Activated T-helper 1 cell treated with anti-CD3 and anti-CD28 coated beads, Interleukin-12 subunit alpha, Interleukin-12 subunit beta, Interleukin-2, Interleukin-4 antibody, amounts not matched to agents 30 ng/mL and 10 ng/mL and 1 ng/mL, durations not matched to agents 14 hours and 24 hours and 36 hours (primary cell): ENCODE results near the gene GLDN. TPM values are rescaled to one million over a fixed set of nuclear protein-coding genes. Genes with fewer than 3 reads are reported as not detected.

Source experiments
- DNase-seq: peaks from one replicate; pipeline ENCODE4 v3.0.0; 2021; ENCODE audit warnings: low spot score
- H3K27ac Mint-ChIP-seq: one replicate; pipeline ENCODE4 v1.8.0; 2021; ENCODE audit warnings: mild to moderate bottlenecking, mixed read lengths
- H3K27me3 Mint-ChIP-seq: one replicate; pipeline ENCODE4 v1.8.0; 2022; ENCODE audit warnings: mild to moderate bottlenecking, moderate library complexity, mixed read lengths; ENCODE audit not compliant: insufficient read depth
- H3K36me3 Mint-ChIP-seq: one replicate; pipeline ENCODE4 v1.8.0; 2021; ENCODE audit warnings: low read depth, mixed read lengths
- H3K4me1 Mint-ChIP-seq: one replicate; pipeline ENCODE4 v1.8.0; 2021; ENCODE audit warnings: low read depth, mixed read lengths
- H3K4me3 Mint-ChIP-seq: one replicate; pipeline ENCODE4 v1.8.0; 2021; ENCODE audit warnings: mild to moderate bottlenecking, moderate library complexity, mixed read lengths
- H3K9me3 Mint-ChIP-seq: one replicate; pipeline ENCODE4 v1.8.0; 2021; ENCODE audit warnings: mixed read lengths
- intact Hi-C: fragments of 100-400 bp; cut with micrococcal nuclease; formaldehyde crosslinking; loops from one replicate; pipeline ENCODE4 v1.15.1; 2024
- total RNA-seq: library from RNA; stranded (reverse); gene quantifications from 2 replicates; pipeline ENCODE4 v1.2.3, GENCODE V29; 2022

Gene GLDN
- total RNA-seq, result 0.15 TPM in 1 of 2 replicates, not detected in the other

DNA sequence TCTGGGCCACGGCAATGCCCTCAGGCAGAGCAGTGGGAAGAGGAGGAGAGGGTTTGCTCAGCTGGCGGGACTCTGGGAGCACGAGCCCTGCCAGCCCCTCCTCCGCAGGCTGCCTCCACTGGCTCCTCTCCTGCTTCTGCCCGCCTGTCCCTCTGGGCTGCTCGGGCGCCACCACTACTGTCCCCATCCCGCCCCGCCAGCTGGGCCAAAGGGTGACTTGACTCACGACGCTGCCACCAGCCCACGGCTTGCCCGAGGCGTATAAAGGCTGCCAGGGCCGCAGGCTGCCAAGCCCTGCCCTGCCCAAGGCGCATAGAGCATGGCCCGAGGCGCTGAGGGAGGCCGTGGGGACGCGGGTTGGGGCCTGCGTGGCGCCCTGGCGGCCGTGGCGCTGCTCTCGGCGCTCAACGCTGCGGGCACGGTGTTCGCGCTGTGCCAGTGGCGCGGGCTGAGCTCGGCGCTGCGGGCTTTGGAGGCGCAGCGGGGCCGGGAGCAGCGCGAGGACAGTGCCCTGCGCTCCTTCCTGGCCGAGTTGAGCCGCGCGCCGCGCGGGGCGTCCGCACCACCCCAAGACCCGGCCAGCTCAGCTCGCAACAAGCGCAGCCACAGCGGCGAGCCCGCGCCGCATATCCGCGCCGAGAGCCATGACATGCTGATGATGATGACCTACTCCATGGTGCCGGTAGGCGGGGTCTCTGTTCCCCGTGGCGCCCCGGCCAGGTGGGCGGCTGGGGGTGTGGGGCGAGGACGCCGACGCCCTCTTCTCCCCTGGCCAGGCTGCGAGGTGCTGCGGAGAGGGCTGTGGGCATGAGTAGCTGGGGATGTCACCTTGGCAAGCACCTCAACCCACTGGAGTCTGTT, at the start of gene GLDN:
Gene GLDN (plus strand): TSS at position 290 of the 861 bp plus-strand sequence. CDS start 30 bp downstream, at position 320.
- Mint-ChIP-seq H3K4me1 (no peaks in the 10 kb centered on the region), H3K27me3 (peaks cover 31% of the 10 kb centered on the region), H3K4me3 (no peak within 1 kb of the TSS), H3K9me3 (no peaks in the 10 kb centered on the region), H3K27ac (no peak within 1 kb of the TSS), H3K36me3 (no peaks in the 10 kb centered on the region)
- intact Hi-C loops, result no loop called here
- DNase-seq, result no peak

DNA sequence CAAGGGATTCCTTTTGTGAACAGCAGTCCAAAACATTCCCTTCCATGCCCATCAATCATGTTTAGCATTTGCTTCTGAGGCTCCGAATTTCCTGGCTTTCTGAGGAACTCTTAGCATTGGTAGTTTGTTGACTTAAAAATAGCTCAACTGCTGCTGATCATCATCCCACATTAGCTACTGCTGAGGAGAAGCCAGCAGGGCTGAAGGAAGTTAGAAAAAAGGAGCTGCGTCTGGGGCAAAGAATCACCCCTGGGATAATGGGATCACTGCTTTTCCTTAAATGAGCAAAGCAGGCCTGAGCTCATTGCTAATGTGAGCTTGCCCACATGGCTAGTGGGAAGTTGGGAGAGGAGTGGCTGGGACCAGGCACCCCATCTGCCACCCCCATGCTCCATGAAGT, 42.8 kb upstream of the GLDN start:
- Mint-ChIP-seq H3K4me3 (no peak overlapping the region), H3K36me3 (no peaks in the 10 kb centered on the region), H3K4me1 (no peaks in the 10 kb centered on the region), H3K27me3 (peaks cover 10% of the 10 kb centered on the region), H3K27ac (no peak overlapping the region), H3K9me3 (no peaks in the 10 kb centered on the region)
- intact Hi-C loops, result no loop called here
- no peak for DNase-seq

DNA sequence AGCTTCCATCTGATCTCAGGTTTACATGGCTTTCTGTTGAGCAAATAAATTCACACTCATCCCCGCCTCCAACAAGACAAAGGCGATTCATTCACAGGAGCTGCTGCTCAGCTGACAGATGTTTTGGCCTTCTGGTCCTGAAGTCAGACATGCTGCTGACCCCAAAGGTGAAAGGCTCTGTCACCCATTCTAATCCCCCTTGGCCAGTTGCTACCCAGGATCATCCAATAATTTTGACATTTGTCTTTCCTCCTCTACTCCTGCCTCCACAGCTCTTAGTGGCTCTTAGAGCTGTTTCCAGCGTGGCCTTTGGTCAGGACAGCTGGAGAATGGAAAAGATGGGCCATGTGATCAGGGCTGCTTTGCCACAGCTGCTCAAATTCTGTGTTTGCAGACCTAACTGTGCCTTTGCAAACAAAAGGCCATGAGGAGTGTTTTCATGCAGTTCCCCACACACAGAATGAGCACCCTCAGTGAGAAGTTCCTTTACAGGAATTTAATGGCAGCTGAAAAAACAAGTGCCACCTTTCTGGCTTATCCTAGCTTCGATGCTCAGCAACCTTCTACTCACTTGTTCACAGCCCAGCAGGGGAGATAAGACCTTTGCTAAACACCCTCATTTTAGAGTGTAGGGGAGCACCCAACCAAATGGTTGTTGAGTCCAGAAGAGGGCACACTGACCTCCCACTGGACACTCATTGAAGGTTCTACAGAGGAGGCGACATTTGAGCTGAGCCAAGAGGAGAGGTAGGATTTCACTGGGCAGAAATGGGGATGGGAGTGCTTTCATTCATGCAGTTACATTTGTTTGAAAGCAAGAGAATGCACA, 42.1 kb upstream of the GLDN start:
- Mint-ChIP-seq H3K36me3 (no peaks in the 10 kb centered on the region), H3K27ac (no peak overlapping the region), H3K27me3 (peaks cover 13% of the 10 kb centered on the region), H3K4me1 (no peaks in the 10 kb centered on the region), H3K4me3 (no peak overlapping the region), H3K9me3 (no peaks in the 10 kb centered on the region)
- no peak for DNase-seq
- intact Hi-C loops, result no loop called here

DNA sequence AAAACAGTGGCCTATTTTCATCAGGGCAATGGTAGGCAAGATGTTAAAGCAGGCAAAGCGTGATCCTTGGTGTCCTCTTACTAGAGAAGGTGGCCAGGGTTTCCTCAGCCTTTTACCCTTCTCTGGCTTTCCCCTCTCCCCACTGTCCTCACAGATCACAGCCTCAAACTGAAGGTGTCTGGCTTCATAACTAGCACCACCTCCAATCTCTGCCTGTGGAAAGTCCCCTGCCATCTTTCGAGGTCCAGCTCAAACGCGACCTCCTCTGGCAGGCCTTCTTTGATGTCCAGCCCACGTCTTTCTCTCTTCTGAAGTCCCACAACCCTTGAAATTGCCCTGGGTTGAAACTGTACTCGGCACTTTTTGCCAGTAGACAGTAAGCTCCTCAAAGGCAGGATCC, 39.0 kb upstream of the GLDN start:
- Mint-ChIP-seq H3K27me3 (peaks cover 20% of the 10 kb centered on the region), H3K4me3 (no peak overlapping the region), H3K36me3 (no peaks in the 10 kb centered on the region), H3K4me1 (no peaks in the 10 kb centered on the region), H3K27ac (no peak overlapping the region), H3K9me3 (no peaks in the 10 kb centered on the region)
- DNase-seq, result no peak
- intact Hi-C loops, result no loop called here

DNA sequence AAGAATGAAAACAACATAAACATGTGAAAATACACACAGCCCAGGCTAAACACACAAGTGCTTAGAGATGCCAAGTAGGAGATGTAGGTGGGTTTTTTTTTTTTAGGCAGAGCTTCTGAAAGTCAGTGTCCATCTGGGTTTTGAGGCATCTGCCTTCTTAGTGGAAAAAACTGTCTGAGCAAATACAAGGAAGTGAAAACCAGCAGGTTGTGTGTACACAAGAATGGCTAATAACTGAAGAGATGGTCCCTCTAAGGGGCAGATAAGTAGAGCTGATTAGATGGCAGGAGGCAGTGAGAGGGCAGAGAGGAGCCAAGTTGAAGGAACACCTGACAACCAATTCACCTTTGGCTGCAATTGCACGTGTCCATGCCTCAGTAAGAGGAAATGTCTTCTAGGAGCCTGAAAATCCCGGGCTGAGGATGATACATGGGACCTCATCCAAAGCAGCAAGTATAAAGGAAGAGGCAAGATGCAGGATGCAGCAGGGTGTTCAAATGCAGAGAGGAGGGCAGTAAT, 37.9 kb upstream of the GLDN start:
- no peak overlapping the region for H3K4me3 Mint-ChIP-seq
- no peak overlapping the region for H3K27ac Mint-ChIP-seq
- no peak for DNase-seq
- H3K9me3 Mint-ChIP-seq, result no peaks in the 10 kb centered on the region
- no peaks in the 10 kb centered on the region for H3K36me3 Mint-ChIP-seq
- intact Hi-C loops, result no loop called here
- H3K4me1 Mint-ChIP-seq, result no peaks in the 10 kb centered on the region
- peaks cover 16% of the 10 kb centered on the region for H3K27me3 Mint-ChIP-seq

DNA sequence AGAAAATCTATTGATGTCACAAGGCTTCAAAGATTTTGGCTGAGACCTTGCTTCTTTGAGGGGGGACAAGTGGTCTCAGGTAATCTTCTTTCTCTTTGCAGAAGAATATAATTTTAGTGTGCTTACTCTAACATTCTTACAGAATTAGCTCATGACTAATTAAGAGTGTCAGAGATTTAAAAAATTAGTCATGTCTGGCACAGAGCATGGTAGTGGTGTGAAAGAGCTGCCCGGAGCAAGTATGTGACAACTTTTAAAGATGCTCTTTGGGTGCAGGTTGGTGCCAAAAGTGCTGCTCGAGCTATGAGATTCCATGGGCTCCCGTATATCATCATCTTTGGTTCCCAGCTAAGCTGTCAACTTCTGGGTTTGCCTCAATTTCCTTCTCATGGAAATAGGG, 34.1 kb upstream of the GLDN start:
- no peaks in the 10 kb centered on the region for H3K4me1 Mint-ChIP-seq
- no peaks in the 10 kb centered on the region for H3K36me3 Mint-ChIP-seq
- no peak overlapping the region for H3K4me3 Mint-ChIP-seq
- no peaks in the 10 kb centered on the region for H3K9me3 Mint-ChIP-seq
- peaks cover 13% of the 10 kb centered on the region for H3K27me3 Mint-ChIP-seq
- no peak for DNase-seq
- H3K27ac Mint-ChIP-seq, result no peak overlapping the region
- intact Hi-C loops, result no loop called here

DNA sequence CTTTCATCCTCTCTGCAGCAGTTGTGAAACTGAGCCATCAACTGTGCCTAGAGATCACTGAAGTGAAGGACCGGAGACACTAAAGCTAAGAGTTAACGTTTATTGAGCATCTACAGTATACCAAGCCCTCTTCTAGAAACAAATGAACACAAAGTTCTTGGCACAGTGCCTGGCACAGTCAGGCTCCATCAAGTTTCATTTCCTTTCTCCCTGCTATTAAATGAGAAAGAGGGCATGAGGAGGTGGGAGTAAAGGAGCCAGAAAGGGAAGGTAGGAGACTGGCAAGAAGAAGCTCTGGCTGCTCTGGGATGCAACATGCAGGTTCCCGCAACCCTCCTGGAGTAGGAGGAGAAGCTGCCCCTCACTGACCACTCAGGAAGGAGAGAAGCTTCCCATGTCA, 33.6 kb upstream of the GLDN start:
- Mint-ChIP-seq H3K36me3 (no peaks in the 10 kb centered on the region), H3K27me3 (peaks cover 13% of the 10 kb centered on the region), H3K4me1 (no peaks in the 10 kb centered on the region), H3K4me3 (no peak overlapping the region), H3K9me3 (no peaks in the 10 kb centered on the region), H3K27ac (no peak overlapping the region)
- intact Hi-C loops, result no loop called here
- no peak for DNase-seq

DNA sequence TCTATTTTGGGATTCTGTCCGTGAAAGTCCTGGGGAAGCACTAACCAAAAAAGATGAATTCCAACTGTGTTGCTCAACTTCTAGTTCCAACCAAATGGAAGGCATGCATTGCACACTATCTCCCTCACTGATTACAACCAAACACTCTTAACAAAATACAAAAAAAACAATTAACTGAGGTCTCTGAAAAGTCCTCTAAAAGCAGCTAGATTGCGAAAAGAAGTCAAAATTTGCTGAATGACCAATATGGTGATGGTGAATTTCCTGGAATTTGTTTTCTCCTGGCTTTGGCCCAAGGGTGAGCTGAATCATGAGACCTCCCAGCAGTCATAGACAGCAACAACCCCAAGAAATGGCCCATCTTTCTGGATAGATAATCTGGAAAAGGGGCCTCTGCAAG, 31.4 kb upstream of the GLDN start:
- Mint-ChIP-seq H3K4me1 (no peaks in the 10 kb centered on the region), H3K27me3 (peaks cover 9% of the 10 kb centered on the region), H3K9me3 (no peaks in the 10 kb centered on the region), H3K4me3 (no peak overlapping the region), H3K36me3 (no peaks in the 10 kb centered on the region), H3K27ac (no peak overlapping the region)
- intact Hi-C loops, result no loop called here
- DNase-seq, result no peak

DNA sequence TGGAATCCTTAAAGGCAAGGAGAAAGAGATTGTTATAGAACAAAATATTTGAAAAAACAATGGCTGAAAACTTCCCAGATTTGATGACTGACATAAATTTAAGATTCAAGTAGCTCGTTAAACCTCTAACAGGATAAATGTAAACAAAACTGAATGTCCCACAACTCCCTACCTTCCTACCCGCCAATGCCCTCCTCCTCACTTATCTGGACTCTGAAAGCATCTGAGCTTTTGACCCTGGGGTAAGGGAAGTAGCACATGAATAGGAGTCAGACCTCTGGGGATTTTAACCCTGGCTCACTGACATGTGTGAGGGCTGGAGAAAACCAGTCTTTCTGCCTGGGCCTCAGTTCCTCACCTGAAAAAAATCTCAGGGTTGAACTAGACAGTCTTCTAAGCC, 29.9 kb upstream of the GLDN start:
- H3K4me3 Mint-ChIP-seq, result no peak overlapping the region
- intact Hi-C loops, result no loop called here
- H3K4me1 Mint-ChIP-seq, result no peaks in the 10 kb centered on the region
- DNase-seq, result no peak
- H3K27me3 Mint-ChIP-seq, result peaks cover 3% of the 10 kb centered on the region
- H3K9me3 Mint-ChIP-seq, result no peaks in the 10 kb centered on the region
- H3K27ac Mint-ChIP-seq, result no peak overlapping the region
- H3K36me3 Mint-ChIP-seq, result no peaks in the 10 kb centered on the region

DNA sequence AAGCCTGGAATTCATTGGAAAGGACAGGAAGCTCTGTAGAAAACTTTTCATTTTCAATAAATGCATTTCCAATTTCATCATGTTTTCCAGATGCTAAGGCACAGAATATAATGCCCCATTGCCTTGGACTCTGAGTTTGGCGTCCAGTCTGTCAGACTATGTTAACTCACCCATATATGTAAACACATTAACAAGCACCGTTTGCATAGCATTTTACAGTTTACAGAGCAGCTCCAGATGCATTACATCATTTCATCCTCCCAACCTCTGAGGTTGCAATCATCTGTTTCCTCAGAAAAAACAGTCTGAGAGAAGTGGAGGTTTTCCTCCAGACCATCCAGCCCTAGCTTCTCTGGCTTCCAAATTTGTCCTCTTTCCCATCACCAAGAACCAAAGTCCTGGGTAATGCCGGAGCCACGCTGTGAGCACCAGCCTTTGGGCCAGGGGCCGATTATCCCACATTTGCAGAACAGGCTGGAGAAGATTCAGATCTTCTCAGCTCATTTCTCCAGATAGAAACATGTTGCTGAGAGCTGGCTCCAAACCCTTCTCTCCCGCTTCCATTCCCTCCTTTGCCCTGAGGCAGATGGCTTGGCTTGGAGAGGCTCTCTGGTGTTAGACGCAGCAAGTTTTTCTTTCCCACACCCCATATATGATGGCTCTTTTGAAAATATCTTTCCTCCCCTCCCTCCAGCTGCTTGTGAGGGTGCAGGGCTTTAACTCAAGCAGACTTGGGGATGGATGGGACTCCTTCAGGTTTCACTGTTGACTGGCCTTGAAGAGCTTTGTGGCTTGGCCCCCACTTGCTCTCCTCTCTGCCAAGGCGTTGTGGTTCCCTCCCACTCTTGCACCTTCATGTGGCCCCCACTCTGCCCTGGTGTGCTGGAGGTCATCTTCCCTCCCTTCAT, 29.0 kb upstream of the GLDN start:
- DNase-seq, result no peak
- Mint-ChIP-seq H3K27me3 (no peaks in the 10 kb centered on the region), H3K36me3 (no peaks in the 10 kb centered on the region), H3K27ac (no peak overlapping the region), H3K4me3 (no peak overlapping the region), H3K4me1 (no peaks in the 10 kb centered on the region), H3K9me3 (no peaks in the 10 kb centered on the region)
- intact Hi-C loops, result no loop called here

DNA sequence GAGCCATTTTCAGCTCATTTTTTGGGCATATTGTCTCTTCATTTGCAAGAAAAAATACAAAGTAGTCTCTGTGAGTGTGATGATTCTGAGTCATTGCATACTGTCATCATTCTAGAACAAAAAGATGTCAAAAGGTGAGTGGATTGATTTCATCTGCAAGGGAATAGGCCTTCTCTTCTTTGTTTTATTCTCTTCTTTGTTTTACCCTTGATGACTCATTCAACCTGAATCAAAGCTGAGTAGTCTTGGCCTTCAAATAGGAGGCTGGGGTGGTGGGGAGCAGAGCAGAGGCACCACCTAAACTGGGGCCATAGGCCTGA, 28.4 kb upstream of the GLDN start:
- no peaks in the 10 kb centered on the region for H3K4me1 Mint-ChIP-seq
- no peaks in the 10 kb centered on the region for H3K27me3 Mint-ChIP-seq
- no peaks in the 10 kb centered on the region for H3K9me3 Mint-ChIP-seq
- H3K27ac Mint-ChIP-seq, result no peak overlapping the region
- no peak for DNase-seq
- H3K4me3 Mint-ChIP-seq, result no peak overlapping the region
- H3K36me3 Mint-ChIP-seq, result no peaks in the 10 kb centered on the region
- intact Hi-C loops, result no loop called here

DNA sequence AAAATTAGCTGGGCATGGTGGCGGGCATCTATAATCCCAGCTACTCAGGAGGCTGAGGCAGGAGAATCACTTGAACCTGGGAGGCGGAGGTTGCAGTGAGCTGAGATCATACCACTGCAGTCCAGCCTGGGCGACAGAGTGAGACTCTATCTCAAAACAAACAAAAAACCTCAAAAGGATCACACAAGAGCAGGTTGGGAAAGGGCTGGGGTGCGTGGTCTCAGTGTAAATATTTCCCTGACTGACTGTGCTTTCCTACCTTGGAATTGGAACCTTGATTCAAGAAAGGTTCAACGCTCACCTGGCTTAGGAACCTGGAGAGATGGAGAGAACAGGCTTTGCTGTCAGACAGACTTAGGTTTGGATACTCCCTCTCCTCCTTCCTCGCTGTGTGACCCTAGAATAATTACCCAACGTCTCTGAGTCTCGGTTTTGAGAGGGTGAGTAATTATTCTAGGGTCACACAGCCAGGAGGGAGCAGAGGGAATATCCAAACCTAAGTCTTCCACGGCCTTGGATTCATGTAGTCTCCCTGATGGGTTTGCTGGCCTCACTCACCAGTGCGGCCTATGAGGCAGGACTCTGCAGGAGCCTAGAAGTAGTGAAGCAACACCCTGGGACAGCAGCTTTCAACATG, 27.7 kb upstream of the GLDN start:
- no peaks in the 10 kb centered on the region for H3K4me1 Mint-ChIP-seq
- H3K36me3 Mint-ChIP-seq, result no peaks in the 10 kb centered on the region
- no peaks in the 10 kb centered on the region for H3K27me3 Mint-ChIP-seq
- H3K4me3 Mint-ChIP-seq, result no peak overlapping the region
- no peaks in the 10 kb centered on the region for H3K9me3 Mint-ChIP-seq
- no peak overlapping the region for H3K27ac Mint-ChIP-seq
- no peak for DNase-seq
- intact Hi-C loops, result no loop called here
